ENCODE data around the gene TMEM184B. TPM values are rescaled to one million over a fixed set of nuclear protein-coding genes. Genes with fewer than 3 reads are reported as not detected.

Gene TMEM184B
- total RNA-seq, 4 donors from 2014 or later, result 42.9 to 92.2 (median 74.5) TPM

DNA sequence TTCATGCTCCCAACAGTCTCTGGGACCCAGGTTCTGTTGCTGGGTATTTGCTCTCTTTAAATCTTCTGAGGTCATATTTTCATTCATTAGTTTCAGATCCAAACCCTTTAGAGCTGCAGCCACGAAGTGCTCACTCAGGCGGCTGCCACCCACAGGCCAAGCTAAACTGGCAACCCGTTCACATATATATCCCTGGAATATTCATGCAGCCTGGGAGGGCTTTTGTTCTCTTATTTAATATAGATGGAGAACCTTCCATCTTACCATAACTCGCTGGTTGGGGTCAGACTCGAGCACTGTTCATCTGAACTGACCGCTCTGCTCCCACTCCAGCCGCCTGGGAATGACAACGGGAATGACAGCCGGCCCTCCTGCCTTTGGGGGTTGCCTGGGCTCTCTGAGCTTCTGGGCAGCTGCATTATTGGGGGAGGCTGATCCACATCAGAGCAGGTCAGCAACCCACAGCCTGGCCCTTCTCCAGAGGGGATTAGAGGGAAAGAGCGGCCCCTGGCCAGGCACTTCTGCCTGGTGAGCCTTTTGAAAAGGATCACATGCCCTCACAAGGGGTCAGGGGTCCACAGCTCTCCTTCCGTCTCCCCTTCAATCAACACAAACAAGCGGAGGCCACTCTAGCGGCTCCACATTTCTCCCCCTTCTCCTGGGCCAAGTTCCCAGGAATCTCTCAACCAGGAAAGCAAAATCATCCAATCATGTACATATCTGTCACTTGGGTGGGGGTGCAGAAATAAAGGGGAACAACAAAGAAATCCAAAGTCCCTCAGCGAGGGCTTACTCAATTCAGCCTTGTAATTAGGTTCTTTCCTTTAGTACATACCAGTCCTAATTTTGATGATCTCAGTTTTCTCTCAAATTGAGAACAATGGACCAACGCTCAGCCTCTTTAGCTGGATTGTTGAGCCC, 11.8 kb downstream of the TMEM184B start:
- H3K4me3 ChIP-seq (replicated peaks in 1 of 3), result no peak overlapping the region
- TF ChIP-seq, protein P1, sequence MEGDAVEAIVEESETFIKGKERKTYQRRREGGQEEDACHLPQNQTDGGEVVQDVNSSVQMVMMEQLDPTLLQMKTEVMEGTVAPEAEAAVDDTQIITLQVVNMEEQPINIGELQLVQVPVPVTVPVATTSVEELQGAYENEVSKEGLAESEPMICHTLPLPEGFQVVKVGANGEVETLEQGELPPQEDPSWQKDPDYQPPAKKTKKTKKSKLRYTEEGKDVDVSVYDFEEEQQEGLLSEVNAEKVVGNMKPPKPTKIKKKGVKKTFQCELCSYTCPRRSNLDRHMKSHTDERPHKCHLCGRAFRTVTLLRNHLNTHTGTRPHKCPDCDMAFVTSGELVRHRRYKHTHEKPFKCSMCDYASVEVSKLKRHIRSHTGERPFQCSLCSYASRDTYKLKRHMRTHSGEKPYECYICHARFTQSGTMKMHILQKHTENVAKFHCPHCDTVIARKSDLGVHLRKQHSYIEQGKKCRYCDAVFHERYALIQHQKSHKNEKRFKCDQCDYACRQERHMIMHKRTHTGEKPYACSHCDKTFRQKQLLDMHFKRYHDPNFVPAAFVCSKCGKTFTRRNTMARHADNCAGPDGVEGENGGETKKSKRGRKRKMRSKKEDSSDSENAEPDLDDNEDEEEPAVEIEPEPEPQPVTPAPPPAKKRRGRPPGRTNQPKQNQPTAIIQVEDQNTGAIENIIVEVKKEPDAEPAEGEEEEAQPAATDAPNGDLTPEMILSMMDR (IDR thresholded peaks at IDR 0.05), result no peak
- intact Hi-C loops (cut with DNase I), result loop anchor here (10.0 kb wide), 1 partner anchor 76 kb away; the partner anchor contains the start of gene PLA2G6
- peaks cover 38 to 75% of the 10 kb centered on the region in 2 donors for H3K4me1 ChIP-seq
- H3K36me3 ChIP-seq, result no peaks in the 10 kb centered on the region
- H3K27me3 ChIP-seq, result no peaks in the 10 kb centered on the region
- 18 to 37% methylated on average over 15 of the region's 15 CpGs for WGBS, 2 donors
- peak overlapping the region; percentile 53 to 73 (median 72) for H3K27ac ChIP-seq
- H3K9me3 ChIP-seq, result no peaks in the 10 kb centered on the region
- peak; percentile 50 to 70 for DNase-seq

DNA sequence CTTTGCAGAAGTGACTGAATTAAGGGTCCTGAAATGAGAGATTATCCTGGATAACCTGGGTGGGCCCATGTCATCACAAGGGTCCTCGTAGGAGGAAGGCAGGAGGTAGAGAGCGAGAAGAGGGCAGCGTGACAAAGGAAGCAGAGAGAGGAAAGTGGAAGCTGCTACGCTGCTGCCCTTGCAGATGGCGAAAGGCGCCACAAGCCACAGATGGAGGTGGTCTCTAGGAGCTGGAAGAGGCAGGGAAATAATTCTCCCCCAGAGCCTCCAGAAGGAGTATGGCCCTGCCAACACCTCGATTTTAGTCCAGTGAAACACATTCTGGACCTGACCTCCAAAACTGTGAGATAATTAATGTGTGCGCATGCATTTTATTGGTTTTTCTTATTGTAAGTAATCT, 13.4 kb downstream of the TMEM184B start:
- Histone ChIP-seq H3K4me3 (replicated peaks in 1 of 3) (no peak overlapping the region), H3K4me1 (peaks cover 34 to 59% of the 10 kb centered on the region in 2 donors), H3K9me3 (no peaks in the 10 kb centered on the region), H3K27me3 (no peaks in the 10 kb centered on the region), H3K27ac (peak overlapping the region; percentile 28 to 80 (median 64)), H3K36me3 (no peaks in the 10 kb centered on the region)
- TF ChIP-seq, protein P1 (IDR thresholded peaks at IDR 0.05), result no peak
- TF ChIP-seq POLR2A (IDR thresholded peaks at IDR 0.05), result no peak
- 75 to 85% methylated on average over 8 of the region's 8 CpGs for WGBS, 2 donors
- intact Hi-C loops (cut with DNase I), result no loop called here
- DNase-seq, result no peak

DNA sequence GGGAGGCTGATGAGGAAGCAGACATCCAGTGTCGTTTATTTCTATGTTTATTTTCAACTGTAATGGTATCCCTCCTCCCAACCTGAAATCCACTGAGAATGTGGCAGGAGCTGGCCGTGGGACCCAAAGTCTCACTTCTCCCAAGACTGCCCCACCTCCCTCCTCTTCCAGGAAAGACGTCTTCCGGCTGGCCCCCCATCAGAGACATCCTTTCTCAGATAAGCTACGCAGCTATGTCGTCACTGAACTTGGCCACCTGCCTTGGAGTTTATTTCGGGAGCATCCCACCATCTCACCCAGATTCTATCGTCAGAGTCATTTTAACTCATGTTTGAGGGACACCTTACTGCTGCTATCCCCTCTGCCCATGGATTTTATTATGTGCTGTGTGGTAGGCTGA, 13.9 kb downstream of the TMEM184B start:
- Histone ChIP-seq H3K27ac (peak overlapping the region in 2 of 3 donors; percentile 64 to 80), H3K4me1 (peaks cover 37 to 61% of the 10 kb centered on the region in 2 donors), H3K9me3 (no peaks in the 10 kb centered on the region), H3K36me3 (no peaks in the 10 kb centered on the region), H3K27me3 (no peaks in the 10 kb centered on the region), H3K4me3 (replicated peaks in 1 of 3) (no peak overlapping the region)
- TF ChIP-seq, protein P1 (IDR thresholded peaks at IDR 0.05), result no peak
- TF ChIP-seq POLR2A (IDR thresholded peaks at IDR 0.05), result no peak
- no peak for DNase-seq
- 76 to 77% methylated on average over 8 of the region's 8 CpGs for WGBS, 2 donors
- intact Hi-C loops (cut with DNase I), result no loop called here

DNA sequence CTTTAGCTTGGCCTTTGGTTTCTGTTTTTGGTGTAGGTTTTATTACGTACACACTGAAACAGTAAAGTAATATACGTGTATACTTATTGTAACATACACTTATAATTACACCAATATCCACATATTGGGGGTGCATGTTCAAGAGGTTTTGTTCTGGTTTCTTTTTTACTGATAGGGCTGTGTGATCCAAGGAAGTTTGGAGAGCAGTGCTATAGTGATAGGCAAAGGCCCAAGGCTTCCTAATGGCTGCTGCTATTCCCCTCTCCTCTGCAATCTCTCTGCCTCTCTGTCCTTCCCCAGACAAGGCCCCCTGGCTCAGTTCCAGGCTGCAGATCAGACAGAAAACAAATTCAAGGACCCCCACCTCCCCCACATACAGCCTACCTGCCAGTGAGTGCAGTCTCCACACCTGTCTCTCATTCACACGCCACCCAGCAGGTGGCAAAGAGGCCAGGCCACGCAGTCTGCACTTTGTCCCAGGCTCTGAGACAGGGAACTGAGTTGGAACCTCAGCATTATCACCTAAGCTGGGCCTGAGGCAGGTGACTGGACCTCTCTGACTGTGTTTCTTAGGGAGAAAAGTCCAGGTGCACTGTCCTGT, 15.1 kb downstream of the TMEM184B start:
- Histone ChIP-seq H3K27me3 (no peaks in the 10 kb centered on the region), H3K4me3 (replicated peaks in 1 of 3) (no peak overlapping the region), H3K36me3 (no peaks in the 10 kb centered on the region), H3K27ac (peak overlapping the region; percentile 42 to 80 (median 68)), H3K9me3 (no peaks in the 10 kb centered on the region), H3K4me1 (peaks cover 36 to 54% of the 10 kb centered on the region in 2 donors)
- intact Hi-C loops (cut with DNase I), result no loop called here
- DNase-seq, result peak in 1 of 2 donors; percentile 22
- WGBS, 2 donors, result 73 to 78% methylated on average over 4 of the region's 4 CpGs
- TF ChIP-seq, protein P1 (IDR thresholded peaks at IDR 0.05), result peak in 1 of 6 experiments; percentile 18
- TF ChIP-seq POLR2A (IDR thresholded peaks at IDR 0.05), result no peak

DNA sequence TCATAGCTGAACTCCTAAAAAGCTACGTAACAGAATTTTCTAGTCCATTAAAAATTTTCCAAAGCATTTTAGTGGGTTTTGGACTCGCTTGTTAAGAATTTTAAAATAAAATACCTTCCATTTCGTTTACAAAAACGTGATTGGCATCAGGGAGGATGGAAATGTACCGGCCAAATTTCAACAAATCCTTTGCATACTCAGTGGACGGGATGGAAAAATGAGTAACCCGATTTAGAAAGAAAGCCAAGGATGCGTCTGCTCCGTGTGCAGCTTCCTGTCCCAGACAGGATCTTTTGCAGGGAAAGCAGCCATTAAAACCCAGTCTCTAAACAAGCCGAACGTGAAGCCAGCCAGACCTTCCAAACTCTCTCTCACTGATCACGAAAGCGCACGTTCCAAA, 15.6 kb downstream of the TMEM184B start:
- intact Hi-C loops (cut with DNase I), result no loop called here
- no peak for DNase-seq
- Histone ChIP-seq H3K36me3 (no peaks in the 10 kb centered on the region), H3K9me3 (no peaks in the 10 kb centered on the region), H3K4me1 (peaks cover 31 to 49% of the 10 kb centered on the region in 2 donors), H3K4me3 (replicated peaks in 1 of 3) (no peak overlapping the region), H3K27ac (peak overlapping the region; percentile 42 to 80 (median 68)), H3K27me3 (no peaks in the 10 kb centered on the region)
- WGBS, 2 donors, result 57 to 64% methylated on average over 14 of the region's 14 CpGs
- no peak for TF ChIP-seq POLR2A (IDR thresholded peaks at IDR 0.05)
- TF ChIP-seq, protein P1 (IDR thresholded peaks at IDR 0.05), result no peak
